Loucy (cell line): ENCODE results near the gene ARHGEF39.

Experiments
- H2AFZ ChIP-seq: fragments of 200-600 bp; sonication (generic); 2 replicates; pipeline ENCODE4 v1.6.0; 2016; ENCODE audit warnings: antibody characterized with exemption, mild to moderate bottlenecking, low read length, moderate library complexity
- H3F3A ChIP-seq: fragments of 200-600 bp; 2 replicates; pipeline ENCODE4 v1.6.0; 2016; ENCODE audit warnings: antibody characterized with exemption, low read depth, mild to moderate bottlenecking
- H3K27me3 ChIP-seq: fragments of 200-600 bp; sonication (generic); 2 replicates; pipeline ENCODE4 v1.6.1; 2014; ENCODE audit warnings: low read length, mild to moderate bottlenecking; ENCODE audit not compliant: insufficient read depth, poor library complexity, severe bottlenecking
- H3K36me3 ChIP-seq: fragments of 200-600 bp; sonication (generic); 2 replicates; pipeline ENCODE4 v1.6.1; 2016; ENCODE audit warnings: low read length; ENCODE audit not compliant: insufficient read depth
- H3K4me1 ChIP-seq: fragments of 200-600 bp; sonication (generic); 2 replicates; pipeline ENCODE4 v1.5.1; 2014; ENCODE audit warnings: low read length, mild to moderate bottlenecking; ENCODE audit not compliant: insufficient read depth, poor library complexity, severe bottlenecking
- H3K4me2 ChIP-seq: fragments of 200-600 bp; sonication (generic); 2 replicates; pipeline ENCODE4 v1.6.0; 2014; ENCODE audit warnings: antibody characterized with exemption, low read length, low read depth, mild to moderate bottlenecking; ENCODE audit not compliant: poor library complexity, severe bottlenecking
- H3K4me3 ChIP-seq: fragments of 200-600 bp; sonication (generic); 2 replicates; pipeline ENCODE4 v1.5.1; 2014; ENCODE audit warnings: low read length, mild to moderate bottlenecking, mixed read lengths; ENCODE audit not compliant: poor library complexity, severe bottlenecking
- H3K79me2 ChIP-seq: fragments of 200-600 bp; sonication (generic); 2 replicates; pipeline ENCODE4 v1.6.1; 2014; ENCODE audit warnings: low read length; ENCODE audit not compliant: insufficient read depth
- H3K9ac ChIP-seq: fragments of 200-600 bp; sonication (generic); 2 replicates; pipeline ENCODE4 v1.6.0; 2014; ENCODE audit warnings: mild to moderate bottlenecking, low read depth, low read length, moderate library complexity; ENCODE audit not compliant: poor library complexity, severe bottlenecking
- H3K9me2 ChIP-seq: fragments of 200-600 bp; sonication (generic); replicated peaks from 2 replicates; pipeline ENCODE4 v1.6.1; 2016; ENCODE audit warnings: low read depth, low read length, mixed read lengths
- H3K9me3 ChIP-seq: fragments of 200-600 bp; sonication (generic); 2 replicates; pipeline ENCODE4 v1.6.1; 2014; ENCODE audit warnings: mild to moderate bottlenecking, antibody characterized with exemption, low read length, low read depth; ENCODE audit not compliant: insufficient read depth
- H4K20me1 ChIP-seq: fragments of 200-600 bp; sonication (generic); 2 replicates; pipeline ENCODE4 v1.6.0; 2014; ENCODE audit warnings: antibody characterized with exemption, low read length, mild to moderate bottlenecking; ENCODE audit not compliant: insufficient read depth, poor library complexity, severe bottlenecking
- CTCF ChIP-seq: fragments of 200-600 bp; sonication (generic); conservative IDR thresholded peaks from 2 replicates; pipeline ENCODE4 v1.5.1; 2014; ENCODE audit warnings: mild to moderate bottlenecking, antibody characterized with exemption, low read length
- EZH2phosphoT487 ChIP-seq: fragments of 200-600 bp; IDR thresholded peaks from 2 replicates; pipeline ENCODE4 v1.6.1; 2018; ENCODE audit warnings: antibody characterized with exemption, mild to moderate bottlenecking, moderate library complexity, borderline replicate concordance

ARHGEF39 gene

GRCh38 chr9:35685506-35685905 lies 20.5 kb upstream of the ARHGEF39 start:
- H3K27me3 ChIP-seq: no peaks in the 10 kb centered on the region
- TF ChIP-seq EZH2phosphoT487 (no peak), CTCF (no peak)
- no peaks in the 10 kb centered on the region for H3K36me3 ChIP-seq
- H4K20me1 ChIP-seq: no peaks in the 10 kb centered on the region
- no peaks in the 10 kb centered on the region for H3K9me2 ChIP-seq
- no peak overlapping the region for H3K9ac ChIP-seq
- H3F3A ChIP-seq: no peaks in the 10 kb centered on the region
- H2AFZ ChIP-seq: no peak overlapping the region
- no peaks in the 10 kb centered on the region for H3K9me3 ChIP-seq
- no peak overlapping the region for H3K4me2 ChIP-seq
- H3K4me1 ChIP-seq: peaks cover 8% of the 10 kb centered on the region
- no peak overlapping the region for H3K4me3 ChIP-seq
- H3K79me2 ChIP-seq: no peaks in the 10 kb centered on the region

GRCh38 chr9:35684921-35685320 lies 19.9 kb upstream of the ARHGEF39 start:
- Histone ChIP-seq H3K9ac (no peak overlapping the region), H2AFZ (no peak overlapping the region), H3F3A (no peaks in the 10 kb centered on the region), H3K4me3 (no peak overlapping the region), H3K36me3 (no peaks in the 10 kb centered on the region), H3K9me2 (no peaks in the 10 kb centered on the region), H4K20me1 (no peaks in the 10 kb centered on the region), H3K9me3 (no peaks in the 10 kb centered on the region), H3K79me2 (no peaks in the 10 kb centered on the region), H3K4me1 (peaks cover 8% of the 10 kb centered on the region), H3K4me2 (no peak overlapping the region), H3K27me3 (no peaks in the 10 kb centered on the region)
- no peak for TF ChIP-seq EZH2phosphoT487
- TF ChIP-seq CTCF: no peak

GRCh38 chr9:35683323-35683722 lies 18.3 kb upstream of the ARHGEF39 start:
- Histone ChIP-seq H3K27me3 (no peaks in the 10 kb centered on the region), H2AFZ (no peak overlapping the region), H3K9ac (no peak overlapping the region), H3F3A (no peaks in the 10 kb centered on the region), H4K20me1 (no peaks in the 10 kb centered on the region), H3K9me2 (no peaks in the 10 kb centered on the region), H3K4me3 (no peak overlapping the region), H3K36me3 (no peaks in the 10 kb centered on the region), H3K79me2 (no peaks in the 10 kb centered on the region), H3K9me3 (no peaks in the 10 kb centered on the region), H3K4me2 (no peak overlapping the region), H3K4me1 (no peaks in the 10 kb centered on the region)
- TF ChIP-seq CTCF: no peak
- no peak for TF ChIP-seq EZH2phosphoT487
